ENCODE measurements around the gene CCDC136. TPM values are rescaled to one million over a fixed set of nuclear protein-coding genes. Genes with fewer than 3 reads are reported as not detected.

The CCDC136 gene
- polyA plus RNA-seq, 1 of the 3 experiments (the other 2 are of a cell fraction): 48.4 TPM

GRCh38 chr7:128838109-128838779 is 46.5 kb downstream of the CCDC136 start:
- WGBS (ENCODE audit: low lambda C conversion rate): 96% methylated on average over 20 of the region's 22 CpGs
- Histone ChIP-seq H3K9me3 (no peaks in the 10 kb centered on the region), H3K36me3 (replicated peaks in 1 of 2; ENCODE audit: control insufficient read depth in 1 of 2, insufficient read depth in 2 of 2, low read length in 1 of 2) (peaks cover 73 to 78% of the 10 kb centered on the region in 2 experiments), H4K20me1 (ENCODE audit: insufficient read depth) (peaks cover 91% of the 10 kb centered on the region), H3K79me2 (ENCODE audit: insufficient read depth) (peaks cover 52% of the 10 kb centered on the region), H3K4me2 (no peak overlapping the region), H2AFZ (ENCODE audit: low read depth) (no peak overlapping the region), H3F3A (replicated peaks; ENCODE audit: insufficient read depth) (peaks cover 11% of the 10 kb centered on the region), H3K9ac (no peak overlapping the region), H3K27ac (ENCODE audit: low read depth in 2 of 2, low read length in 1 of 2) (no peak overlapping the region), H3K4me3 (ENCODE audit: low read depth in 2 of 2, low read length in 1 of 2) (no peak overlapping the region), H3K27me3 (ENCODE audit: insufficient read depth) (no peaks in the 10 kb centered on the region), H3K4me1 (ENCODE audit: control insufficient read depth in 1 of 2, insufficient read depth in 2 of 2, low read depth in 1 of 2, low read length in 1 of 2) (peaks cover 4 to 11% of the 10 kb centered on the region in 2 experiments; a peak in 3 of 4 replicates), H3K9me2 (no peaks in the 10 kb centered on the region)
- CTCF ChIA-PET: interaction anchor here (1.8 kb wide), 1 partner anchor 45 kb away, joined by 6 read pairs; no protein-coding TSS in a partner anchor
- DNase-seq: no peak
- POLR2A ChIA-PET: no interaction called here
- no peak for TF ChIP-seq GATA2 (CRISPR knock-in tag; IDR thresholded peaks at IDR 0.05)

GRCh38 chr7:128838981-128839731 is 47.4 kb downstream of the CCDC136 start:
- peaks cover 0 to 11% of the 10 kb centered on the region in 2 experiments; a peak in 2 of 4 replicates for H3K4me1 ChIP-seq (ENCODE audit: control insufficient read depth in 1 of 2, insufficient read depth in 2 of 2, low read depth in 1 of 2, low read length in 1 of 2)
- no peak overlapping the region for H3K4me3 ChIP-seq (ENCODE audit: low read depth in 2 of 2, low read length in 1 of 2)
- POLR2A ChIA-PET: no interaction called here
- no peak for TF ChIP-seq MAX (IDR thresholded peaks at IDR 0.05; ENCODE audit: low read depth)
- no peak for TF ChIP-seq NRF1 (IDR thresholded peaks at IDR 0.05; ENCODE audit: low read depth, low read length)
- TF ChIP-seq USF1 (IDR thresholded peaks at IDR 0.05; ENCODE audit: borderline replicate concordance, low read depth): no peak
- H3K9ac ChIP-seq: no peak overlapping the region
- no peaks in the 10 kb centered on the region for H3K9me3 ChIP-seq
- WGBS (ENCODE audit: low lambda C conversion rate): 94% methylated on average over 16 of the region's 17 CpGs
- no peak overlapping the region for H3K4me2 ChIP-seq
- H3K36me3 ChIP-seq (replicated peaks in 1 of 2; ENCODE audit: control insufficient read depth in 1 of 2, insufficient read depth in 2 of 2, low read length in 1 of 2): peaks cover 82 to 87% of the 10 kb centered on the region in 2 experiments
- no peaks in the 10 kb centered on the region for H3K27me3 ChIP-seq (ENCODE audit: insufficient read depth)
- CTCF ChIA-PET: no interaction called here
- no peaks in the 10 kb centered on the region for H3K9me2 ChIP-seq
- H2AFZ ChIP-seq (ENCODE audit: low read depth): no peak overlapping the region
- peaks cover 8% of the 10 kb centered on the region for H3F3A ChIP-seq (replicated peaks; ENCODE audit: insufficient read depth)
- H3K79me2 ChIP-seq (ENCODE audit: insufficient read depth): peaks cover 43% of the 10 kb centered on the region
- no peak for DNase-seq
- no peak overlapping the region for H3K27ac ChIP-seq (ENCODE audit: low read depth in 2 of 2, low read length in 1 of 2)
- peaks cover 91% of the 10 kb centered on the region for H4K20me1 ChIP-seq (ENCODE audit: insufficient read depth)

- H3K4me2 ChIP-seq: no peak overlapping the region
- WGBS (ENCODE audit: low lambda C conversion rate): 89% methylated on average over 12 of the region's 13 CpGs
- no peaks in the 10 kb centered on the region for H3K27me3 ChIP-seq (ENCODE audit: insufficient read depth)
- peaks cover 8% of the 10 kb centered on the region for H3F3A ChIP-seq (replicated peaks; ENCODE audit: insufficient read depth)
- no peak overlapping the region for H2AFZ ChIP-seq (ENCODE audit: low read depth)
- peaks cover 88 to 93% of the 10 kb centered on the region in 2 experiments for H3K36me3 ChIP-seq (replicated peaks in 1 of 2; ENCODE audit: control insufficient read depth in 1 of 2, insufficient read depth in 2 of 2, low read length in 1 of 2)
- no peak for TF ChIP-seq GABPA (IDR thresholded peaks at IDR 0.05; ENCODE audit: low read depth)
- H3K9ac ChIP-seq: no peak overlapping the region
- POLR2A ChIA-PET: no interaction called here
- CTCF ChIA-PET: interaction anchor here (1.0 to 1.4 kb wide), 2 partner anchors 24 to 44 kb away, joined by 3 to 4 read pairs; no protein-coding TSS in a partner anchor
- DNase-seq: no peak
- no peaks in the 10 kb centered on the region for H3K9me2 ChIP-seq
- H3K27ac ChIP-seq (ENCODE audit: low read depth in 2 of 2, low read length in 1 of 2): no peak overlapping the region
- H3K4me3 ChIP-seq (ENCODE audit: low read depth in 2 of 2, low read length in 1 of 2): no peak overlapping the region
- H3K79me2 ChIP-seq (ENCODE audit: insufficient read depth): peaks cover 41% of the 10 kb centered on the region; the same call in 1 of the 2 replicates
- no peaks in the 10 kb centered on the region for H3K9me3 ChIP-seq
- H4K20me1 ChIP-seq (ENCODE audit: insufficient read depth): peaks cover 93% of the 10 kb centered on the region
- peaks cover 0 to 11% of the 10 kb centered on the region in 2 experiments; a peak in 2 of 4 replicates for H3K4me1 ChIP-seq (ENCODE audit: control insufficient read depth in 1 of 2, insufficient read depth in 2 of 2, low read depth in 1 of 2, low read length in 1 of 2)
These were observed 48.0 kb downstream of the CCDC136 start for GRCh38 chr7:128839751-128840177.
